CD4-positive, alpha-beta T cell treated with Interferon gamma for 1 hour (primary cell): ENCODE results near the gene TDRD3.
"Not testable (repeated sequence)": the region's sequence is repeated elsewhere in the genome, so short reads cannot be mapped to it uniquely, and the experiment has no call there.

Source experiments
- DNase-seq: peaks from one replicate; pipeline ENCODE4 v3.0.0-alpha.2; 2020

The TDRD3 gene

DNA sequence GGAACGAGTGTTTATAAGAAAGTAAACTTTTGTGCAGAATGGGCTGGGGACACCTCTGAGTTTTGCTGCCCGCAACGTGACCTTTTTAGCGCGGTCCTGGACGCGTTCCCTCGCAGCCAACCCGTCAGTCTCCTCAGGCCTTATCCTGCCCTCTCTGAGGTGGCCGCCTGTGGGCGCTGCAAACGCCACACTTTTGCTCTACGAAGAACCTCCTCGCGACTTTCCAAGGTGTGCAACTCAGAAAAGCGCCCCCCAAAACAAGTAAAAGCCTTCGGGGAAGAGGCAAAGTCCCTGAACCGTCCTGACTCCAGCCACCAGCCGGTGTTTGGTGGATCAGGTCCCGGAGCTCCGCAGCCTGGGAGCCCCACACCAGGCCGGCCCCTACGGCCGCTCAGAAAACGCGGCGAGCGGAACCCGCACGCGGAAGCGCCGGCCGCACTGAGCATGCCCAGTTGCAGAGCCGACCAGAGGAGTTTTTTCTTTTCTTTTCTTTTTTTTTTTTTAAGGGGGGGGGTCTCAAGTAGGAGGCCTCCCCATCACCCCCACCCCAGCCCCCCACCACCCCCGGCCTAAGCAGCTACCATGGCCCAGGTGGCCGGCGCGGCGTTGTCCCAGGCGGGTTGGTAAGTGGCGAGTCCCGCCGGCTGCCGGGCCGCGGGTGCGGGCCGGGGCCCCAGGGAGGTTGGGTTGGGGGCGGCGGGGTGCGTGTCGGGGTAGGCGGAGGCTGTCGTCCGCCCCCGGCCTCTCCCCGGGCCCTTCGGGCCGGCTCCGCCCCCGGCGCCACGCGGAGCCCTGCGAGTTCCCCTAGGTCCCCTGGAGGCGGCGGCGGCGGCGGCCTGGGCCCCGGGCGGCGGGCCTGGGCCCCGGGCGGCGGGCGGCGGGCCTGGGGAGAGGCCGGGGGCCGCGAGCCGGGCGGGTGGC lies at the start of gene TDRD3:
Gene TDRD3, plus strand, starts transcription at position 438 of the 921 bp plus-strand sequence. Its CDS starts 145 bp downstream, at position 583.
- DNase-seq = peak; percentile 79

DNA sequence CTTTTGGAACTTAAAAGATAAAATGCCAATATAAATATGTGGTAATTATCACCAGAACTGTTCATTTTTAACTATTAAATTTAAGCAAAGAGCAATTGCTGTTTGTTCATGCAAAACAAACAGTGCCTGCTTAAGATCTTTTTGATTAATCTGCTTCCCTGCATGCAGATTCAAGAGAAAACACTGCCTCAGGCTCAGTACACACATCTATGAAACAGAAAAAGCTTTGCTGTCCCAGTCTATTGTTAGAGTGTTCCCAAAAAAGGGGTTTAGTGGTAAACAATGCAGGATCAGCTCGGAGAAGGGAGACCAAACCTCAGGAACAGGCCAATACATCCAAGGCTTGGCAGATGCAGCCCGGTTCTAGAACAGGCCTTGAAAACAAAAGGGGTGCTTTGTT lies 49.3 kb upstream of the TDRD3 start:
- no peak for DNase-seq

- no peak for DNase-seq
Measured at GRCh38 chr13:60348097-60348496, 48.9 kb upstream of the TDRD3 start.

DNA sequence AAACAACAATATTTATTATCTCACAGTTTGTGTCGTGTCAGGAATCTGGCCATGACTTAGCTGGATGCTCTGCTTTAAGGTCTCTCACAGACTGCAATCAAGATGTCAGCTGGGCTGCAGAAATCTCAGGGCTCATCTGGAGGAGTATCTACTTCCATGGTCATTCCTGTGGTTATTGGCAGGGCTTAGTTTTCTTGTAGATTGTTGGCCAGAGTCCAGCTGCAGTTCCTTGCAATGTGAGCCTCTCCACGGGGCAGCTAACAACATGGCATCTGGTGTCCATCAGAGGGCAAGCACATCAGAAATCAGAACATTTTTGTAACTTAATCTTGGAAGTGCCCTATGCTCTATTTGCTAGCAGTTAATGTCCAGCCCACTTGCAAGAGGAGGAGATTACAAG lies 45.7 kb upstream of the TDRD3 start:
- no peak for DNase-seq

DNA sequence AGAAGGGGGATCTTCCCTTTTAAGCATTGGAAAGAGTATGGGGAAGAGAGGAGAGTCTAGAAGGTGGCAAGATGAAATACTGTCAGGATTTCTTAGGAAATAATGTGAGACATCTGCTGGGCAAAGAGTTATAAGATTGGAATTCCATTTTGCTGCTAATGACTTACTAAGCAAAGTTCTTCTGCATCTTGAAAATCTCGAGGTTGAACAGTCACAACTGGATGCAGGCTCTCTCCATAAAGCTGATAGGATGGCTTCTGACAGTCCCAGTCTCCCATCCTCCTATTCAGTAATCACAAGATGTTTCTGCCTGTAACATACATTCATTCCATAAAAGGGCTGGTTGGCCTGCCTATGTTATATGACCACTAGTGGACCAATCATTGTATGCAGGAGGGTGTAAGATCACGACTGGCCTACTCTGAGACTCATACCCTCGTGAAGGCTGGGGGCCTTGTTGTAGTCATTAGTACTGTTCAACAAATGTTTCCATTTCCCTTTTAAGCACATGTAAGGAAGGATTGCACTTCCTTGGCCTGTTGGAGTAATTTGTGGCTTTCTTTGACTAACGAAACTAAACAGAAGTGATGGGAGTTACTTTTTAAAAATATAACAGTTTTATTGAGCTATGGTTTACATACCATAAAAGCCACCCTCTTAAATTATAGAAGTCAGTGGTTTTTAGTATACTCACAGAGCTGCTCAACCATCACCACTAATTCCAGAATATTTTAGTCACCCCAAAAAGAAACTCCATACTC lies 45.0 kb upstream of the TDRD3 start:
- no peak for DNase-seq

DNA sequence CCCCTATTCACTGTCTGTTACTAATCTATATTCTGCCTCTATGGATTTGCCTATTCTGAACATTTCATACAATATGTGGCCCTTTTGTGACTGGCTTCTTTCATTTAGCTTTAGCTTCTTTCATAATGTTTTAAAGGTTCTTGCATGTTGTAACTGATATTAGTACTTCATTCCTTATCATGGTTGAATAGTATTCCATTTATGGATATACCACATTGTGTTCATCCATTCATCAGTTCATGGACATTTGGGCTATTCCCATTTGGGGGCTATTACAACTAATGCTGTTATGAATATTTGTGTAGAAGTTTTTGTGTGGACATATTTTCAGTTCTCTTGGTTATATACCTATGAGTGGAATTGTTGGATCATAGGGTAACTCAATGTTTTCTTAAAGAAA lies 44.4 kb upstream of the TDRD3 start:
- no peak for DNase-seq

GRCh38 chr13:60355056-60355455 lies 42.0 kb upstream of the TDRD3 start:
- DNase-seq = no peak

DNA sequence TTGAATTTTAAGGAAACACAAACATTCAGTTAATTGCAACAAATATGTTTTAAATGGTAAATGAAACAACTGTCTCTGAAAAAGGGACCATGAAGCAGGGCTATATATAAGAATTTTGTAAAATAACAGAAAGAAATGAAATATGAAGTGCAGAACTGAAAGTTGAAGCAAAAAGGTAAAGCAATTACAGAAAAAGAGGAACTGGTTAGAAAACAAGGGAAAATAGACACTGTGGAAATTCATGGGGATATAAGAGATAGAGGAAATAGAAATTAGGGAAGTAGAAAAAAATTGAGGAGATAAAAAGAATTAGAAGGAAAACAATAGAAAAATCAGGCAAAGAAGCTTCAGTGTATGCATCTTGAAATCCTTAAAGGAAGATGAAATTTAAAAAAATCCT lies 40.0 kb upstream of the TDRD3 start:
- DNase-seq = no peak

GRCh38 chr13:60358453-60358852 lies 38.6 kb upstream of the TDRD3 start:
- no peak for DNase-seq

- no peak for DNase-seq
Measured at GRCh38 chr13:60363288-60363687, 33.7 kb upstream of the TDRD3 start.

DNA sequence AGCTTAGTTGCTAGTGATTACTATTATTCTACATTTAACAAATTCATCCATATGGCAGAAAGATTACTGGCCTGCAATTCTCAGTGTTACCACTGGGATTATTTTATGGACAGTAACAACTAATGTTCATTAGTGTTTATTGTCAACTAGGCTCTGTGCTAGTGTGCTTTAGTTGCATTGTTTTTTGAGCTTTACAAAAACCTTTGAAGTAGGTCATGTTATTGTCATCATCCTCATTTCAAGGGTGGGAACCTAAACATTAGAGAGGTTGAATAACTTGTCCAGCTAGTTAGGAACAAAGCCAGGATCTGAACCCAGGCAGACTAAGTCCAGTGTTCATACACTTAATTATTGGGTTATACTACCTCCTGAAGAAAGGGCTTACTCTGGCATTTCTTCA lies 27.8 kb upstream of the TDRD3 start:
- no peak for DNase-seq

DNA sequence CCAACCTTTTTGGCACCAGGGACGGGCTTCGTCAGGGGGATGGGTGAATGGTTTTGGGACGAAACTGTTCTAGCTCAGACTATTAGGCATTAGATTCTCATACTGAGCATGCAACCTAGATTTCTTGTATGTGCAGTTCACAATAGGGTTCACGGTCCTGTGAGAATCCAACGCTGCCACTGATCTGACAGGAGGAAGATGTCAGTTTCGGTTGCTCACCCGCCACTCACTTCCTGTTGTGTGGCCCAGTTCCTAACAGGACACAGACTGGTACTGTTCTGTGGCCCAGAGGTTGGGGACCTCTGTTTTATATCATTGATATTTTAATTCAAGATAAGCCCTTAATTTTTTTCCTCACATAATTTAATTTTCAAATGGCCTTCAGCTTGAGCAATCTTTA lies 26.7 kb upstream of the TDRD3 start:
- DNase-seq = no peak

- no peak for DNase-seq
Measured at GRCh38 chr13:60372141-60372540, 24.9 kb upstream of the TDRD3 start.

- not testable (repeated sequence) for DNase-seq
Measured at GRCh38 chr13:60379282-60379681, 17.7 kb upstream of the TDRD3 start.

- DNase-seq = no peak
Measured at GRCh38 chr13:60379837-60380565, 17.0 kb upstream of the TDRD3 start.

DNA sequence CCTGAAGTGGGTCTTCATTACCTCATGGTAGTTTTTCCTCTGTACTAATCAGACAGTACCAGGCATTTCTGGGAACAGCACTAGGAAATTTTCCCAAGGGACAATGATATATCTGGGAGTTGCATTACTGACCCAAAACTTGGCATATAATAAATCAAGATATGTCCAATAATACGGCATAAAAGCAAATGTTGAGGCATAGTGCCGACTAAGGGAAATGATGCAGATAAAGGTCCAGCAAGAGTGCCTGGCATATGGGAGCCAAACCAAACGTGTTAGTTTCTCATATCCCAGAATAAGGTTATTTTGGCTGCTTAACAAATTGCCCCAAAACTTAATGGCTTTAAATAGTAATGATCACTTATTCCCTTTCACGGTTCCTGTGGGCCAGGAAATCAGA lies 12.1 kb upstream of the TDRD3 start:
- no peak for DNase-seq

- no peak for DNase-seq
Measured at GRCh38 chr13:60386250-60386649, 10.8 kb upstream of the TDRD3 start.

- no peak for DNase-seq
Measured at GRCh38 chr13:60392131-60392530, 4.9 kb upstream of the TDRD3 start.

- DNase-seq = peak; percentile 87
Measured at GRCh38 chr13:60395971-60396782, 843 bp upstream of the TDRD3 start.

- DNase-seq = peak; percentile 41
Measured at GRCh38 chr13:60397704-60398378, 821 bp downstream of the TDRD3 start.

GRCh38 chr13:60398379-60398891 lies 1.4 kb downstream of the TDRD3 start:
- DNase-seq = no peak
